COR-L47 (cell line): Measurements from ENCODE around the gene MAN1B1.
A peak's percentile ranks its signal among the peaks of the same experiment; 100 is the strongest.
"Not testable (repeated sequence)": the region's sequence is repeated elsewhere in the genome, so short reads cannot be mapped to it uniquely, and the experiment has no call there.

ENCODE experiments used
- DNase-seq: peaks from one replicate; lab custom pipeline; 2025; lab: John Stamatoyannopoulos, UW

MAN1B1 gene

DNA sequence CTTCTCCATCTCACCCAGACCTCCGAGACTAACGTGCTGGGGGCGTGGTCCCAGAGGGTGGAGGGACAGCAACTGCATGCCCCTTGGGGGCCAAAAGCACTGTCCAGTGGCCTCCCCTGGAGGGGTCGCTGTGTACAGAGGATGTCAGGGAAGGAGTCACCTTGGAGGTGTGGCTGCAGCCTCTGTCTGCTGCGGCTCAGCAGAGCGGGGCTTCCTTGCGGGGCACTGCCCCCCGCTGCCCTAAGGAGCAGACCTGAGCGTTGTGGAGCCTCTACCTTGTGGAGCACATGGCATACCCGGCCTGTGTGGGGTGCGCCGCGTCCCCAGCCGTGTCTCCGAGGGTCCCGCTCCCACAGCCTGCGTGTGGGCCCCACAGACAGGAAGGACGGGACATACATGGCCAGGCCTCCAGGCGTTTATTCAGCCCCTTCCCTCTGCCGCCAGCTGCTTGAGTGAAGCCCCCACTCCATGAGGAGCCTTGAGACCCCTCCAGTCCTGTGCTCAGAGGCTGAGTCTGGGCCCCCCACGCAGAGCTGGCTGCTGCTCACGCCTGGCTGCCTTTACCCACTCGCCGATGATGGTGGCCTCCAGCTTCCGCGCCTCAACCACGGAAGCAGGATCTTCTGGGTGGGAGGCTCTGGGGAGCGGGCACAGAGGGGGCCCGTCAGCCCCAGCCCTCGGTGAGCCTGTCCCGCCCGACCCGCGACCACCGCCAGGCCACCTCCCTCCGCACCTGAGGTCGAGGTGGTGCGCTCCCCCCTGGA lies 23.5 kb downstream of the MAN1B1 start:
- DNase-seq, result no peak

DNA sequence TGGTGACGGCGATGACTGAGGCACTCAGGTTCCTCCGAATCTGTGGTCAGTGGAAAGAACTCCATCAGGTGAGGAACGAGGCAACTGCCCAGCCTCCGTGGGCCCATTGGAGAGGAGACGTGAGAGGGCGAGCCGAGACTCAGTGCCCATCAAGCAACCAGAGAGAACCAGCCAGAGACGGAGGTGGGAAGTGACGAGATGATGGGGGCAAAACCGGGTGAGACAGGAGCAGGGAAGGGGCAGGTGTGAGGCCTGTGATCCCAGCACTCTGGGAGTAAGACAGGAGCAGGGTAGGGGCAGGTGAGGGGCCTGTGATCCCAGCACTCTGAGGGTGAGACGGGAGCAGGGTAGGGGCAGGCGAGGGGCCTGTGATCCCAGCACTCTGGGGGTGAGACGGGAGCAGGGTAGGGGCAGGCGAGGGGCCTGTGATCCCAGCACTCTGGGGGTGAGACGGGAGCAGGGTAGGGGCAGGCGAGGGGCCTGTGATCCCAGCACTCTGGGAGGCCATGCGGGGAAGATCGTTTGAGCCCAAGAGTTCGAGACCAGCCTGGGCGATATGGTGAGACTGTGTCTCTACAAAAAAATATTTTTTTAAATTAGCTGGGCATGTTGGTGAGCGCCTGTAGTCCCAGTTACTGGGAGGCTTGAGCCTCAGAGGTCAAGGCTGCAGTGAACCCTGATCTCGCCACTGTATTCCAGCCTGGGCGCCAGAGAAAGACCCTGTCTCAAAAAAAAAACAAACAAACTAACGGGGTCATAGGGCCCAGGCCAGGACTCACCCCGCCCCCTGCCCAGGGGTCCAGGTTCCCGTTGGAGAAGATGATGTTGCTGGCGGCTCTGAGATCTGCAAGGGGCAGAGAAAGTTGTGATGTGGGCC lies 24.4 kb downstream of the MAN1B1 start:
- DNase-seq, result no peak

DNA sequence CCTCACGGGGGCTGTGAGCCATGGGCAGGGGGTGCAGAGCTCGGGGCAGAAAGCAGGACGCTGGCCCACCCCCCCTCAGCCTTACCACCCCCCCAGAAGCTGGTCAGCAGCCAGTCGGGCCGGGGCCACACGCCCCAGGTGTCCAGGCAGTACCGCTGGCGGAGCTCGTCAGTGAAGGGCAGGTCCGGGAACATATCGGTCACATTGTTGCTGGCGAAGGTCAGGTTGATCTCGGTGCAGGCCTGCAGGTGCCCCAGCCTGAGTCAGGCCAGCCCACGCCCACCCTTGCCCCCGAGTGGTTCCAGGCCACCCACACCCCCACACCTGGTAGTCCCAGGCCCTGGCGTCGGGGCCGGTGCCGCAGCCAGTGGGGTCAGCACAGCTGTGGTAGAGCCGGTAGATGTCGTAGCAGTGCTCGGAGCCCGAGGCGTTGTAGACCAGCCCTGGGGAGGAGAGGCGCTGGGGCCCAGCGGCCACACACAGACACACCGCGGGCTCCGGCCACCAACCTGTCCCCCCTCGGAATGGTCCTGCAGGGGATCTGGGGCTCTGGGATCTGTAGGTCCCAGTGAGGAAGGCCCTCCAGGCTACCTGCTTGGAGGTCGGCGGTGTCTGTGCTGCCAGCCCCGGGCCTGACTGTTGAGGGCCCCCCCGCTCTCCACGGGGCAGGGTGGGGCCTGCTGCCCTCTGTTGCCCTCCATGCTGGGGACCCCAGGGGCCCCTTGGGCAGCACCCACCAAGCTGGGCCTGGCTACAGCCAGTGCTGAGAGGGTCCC lies 25.2 kb downstream of the MAN1B1 start:
- DNase-seq, result no peak

DNA sequence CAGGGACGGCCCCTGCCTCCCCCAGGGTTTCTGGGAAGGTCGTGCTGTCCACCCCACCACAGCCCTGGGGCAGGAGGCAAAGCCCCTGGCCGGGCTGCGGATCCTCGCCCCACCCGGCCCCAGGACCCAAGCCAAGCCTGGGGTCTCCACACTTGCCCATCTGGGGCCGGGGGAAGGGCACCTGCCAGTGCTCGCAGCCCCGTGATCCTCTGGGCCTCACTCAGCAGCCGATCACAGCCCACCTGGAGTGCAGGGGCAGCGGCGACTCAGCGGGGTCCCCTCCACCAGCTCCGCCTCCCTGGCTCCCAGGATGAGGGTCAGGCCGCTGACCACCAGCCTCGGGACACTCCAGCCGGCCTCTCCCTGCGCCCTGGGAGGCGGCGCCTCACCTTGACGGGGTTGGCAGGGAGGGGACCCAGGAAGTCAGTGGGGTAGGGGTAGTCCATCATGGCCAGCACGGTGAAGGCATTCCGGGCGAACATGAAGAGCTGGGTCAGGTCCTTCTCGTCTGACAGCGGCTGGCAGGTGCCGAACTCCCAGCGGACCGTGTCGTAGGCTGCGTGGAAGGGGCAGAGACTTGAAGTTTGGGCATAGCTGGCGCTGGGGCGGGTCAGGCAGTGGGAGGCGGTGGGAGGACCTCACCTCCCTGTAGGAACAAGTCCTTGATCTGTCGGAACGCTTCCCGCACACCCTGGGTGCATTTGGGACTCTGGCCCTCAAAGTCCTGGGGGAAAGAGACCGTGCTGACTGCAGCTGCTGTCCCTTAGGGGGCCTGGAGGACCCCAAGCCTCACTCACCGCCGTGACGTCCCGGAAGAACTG lies 26.0 kb downstream of the MAN1B1 start:
- no peak for DNase-seq

DNA sequence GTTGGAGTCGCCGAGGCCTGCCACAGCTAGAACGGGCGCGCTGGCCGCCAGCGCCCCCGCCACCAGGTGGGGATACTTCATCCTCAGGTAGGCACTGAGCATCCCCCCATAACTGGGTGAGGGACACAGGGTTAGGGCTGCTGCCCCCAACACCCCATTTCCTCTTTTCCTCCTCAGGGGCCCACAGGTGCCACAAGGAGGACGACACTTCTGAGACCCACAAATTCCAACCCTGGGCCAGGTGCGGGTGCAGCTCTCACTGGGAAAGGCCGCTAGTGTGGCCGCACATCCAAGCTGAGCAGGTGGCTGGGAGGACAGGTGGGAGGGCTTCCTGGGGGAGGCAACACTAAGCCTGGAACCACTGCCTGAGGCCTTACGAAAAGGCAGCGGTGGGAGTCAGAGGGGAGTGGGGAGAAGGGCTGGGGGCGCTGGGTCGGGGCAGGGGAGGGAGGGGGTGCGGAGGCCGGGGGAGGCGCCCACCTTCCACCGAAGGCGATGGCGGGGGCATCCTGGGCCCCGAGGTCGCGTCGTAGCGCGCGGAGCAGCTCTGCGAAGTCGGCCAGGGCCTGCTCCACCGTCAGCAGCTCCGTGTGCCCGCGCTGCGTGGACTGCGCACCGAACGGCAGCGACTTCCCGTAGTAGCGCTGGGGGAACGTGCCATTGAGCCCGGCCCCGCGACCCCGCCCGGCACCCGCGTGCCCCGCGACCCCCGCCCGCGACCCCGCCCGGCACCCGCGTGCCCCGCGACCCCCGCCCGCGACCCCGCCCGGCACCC lies 26.8 kb downstream of the MAN1B1 start:
- no peak for DNase-seq

DNA sequence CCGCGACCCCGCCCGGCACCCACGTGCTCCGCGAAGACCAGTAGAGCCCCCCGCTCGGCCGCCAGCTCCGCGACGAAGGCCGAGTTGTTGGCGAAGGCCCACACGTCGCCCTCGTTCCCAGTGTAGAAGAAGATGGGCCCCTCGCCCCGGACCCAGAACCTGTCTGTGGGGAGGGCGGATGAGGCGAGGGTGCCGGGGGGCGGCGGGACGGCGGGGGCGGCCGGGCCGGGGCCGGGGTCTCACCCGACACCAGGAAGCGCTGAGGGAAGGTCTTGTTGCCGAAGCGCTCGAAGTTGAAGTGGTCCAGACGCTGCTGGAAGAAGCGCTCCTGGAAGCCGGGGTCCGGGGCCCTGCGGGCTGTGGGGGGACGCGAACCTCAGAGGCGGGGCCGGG lies 27.4 kb downstream of the MAN1B1 start:
- no peak for DNase-seq

DNA sequence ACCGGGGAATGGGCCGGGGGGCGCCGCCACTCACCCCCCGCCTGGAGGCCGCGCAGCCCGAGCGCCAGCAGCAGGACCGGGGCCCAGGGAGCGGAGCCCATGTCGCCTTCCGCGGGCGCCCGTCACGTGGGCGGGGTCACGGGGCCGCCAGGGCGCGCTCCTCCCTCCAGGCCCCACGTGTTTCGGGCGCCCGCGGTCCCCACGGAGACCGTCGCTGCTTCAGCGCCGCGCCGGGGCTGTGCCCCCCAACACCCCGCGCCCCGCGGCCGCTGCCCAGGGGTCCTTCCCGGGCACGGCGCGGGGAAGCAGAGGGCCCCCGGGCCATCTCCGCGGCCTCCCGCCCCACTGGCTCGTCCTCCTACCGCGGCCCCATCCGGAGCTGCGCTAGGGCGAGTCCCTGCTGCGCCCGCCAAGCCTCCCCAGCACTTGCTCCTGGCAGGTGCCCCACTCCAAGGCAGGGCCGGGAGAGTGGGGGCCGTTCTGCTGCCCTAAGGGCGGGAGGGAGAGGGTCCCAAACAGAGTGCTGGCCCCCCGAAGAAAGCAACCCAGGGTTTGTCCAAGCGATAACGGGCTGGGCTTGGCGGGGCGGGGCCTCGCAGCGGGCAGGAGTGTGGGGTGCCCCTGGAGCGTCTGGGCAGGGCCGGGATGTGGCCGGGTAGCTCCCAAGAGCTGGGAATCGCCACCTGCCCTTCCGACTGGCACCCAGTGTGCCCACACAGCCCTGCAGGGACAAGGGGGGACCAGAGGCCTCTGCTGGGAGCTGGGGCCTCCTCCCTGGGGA lies 28.0 kb downstream of the MAN1B1 start, which contains the start of gene DPP7:
DPP7 (minus strand) TSS at position 121 of the 781 bp plus-strand sequence; CDS start at position 101, 20 bp downstream.
- DNase-seq, result peak; percentile 43

DNA sequence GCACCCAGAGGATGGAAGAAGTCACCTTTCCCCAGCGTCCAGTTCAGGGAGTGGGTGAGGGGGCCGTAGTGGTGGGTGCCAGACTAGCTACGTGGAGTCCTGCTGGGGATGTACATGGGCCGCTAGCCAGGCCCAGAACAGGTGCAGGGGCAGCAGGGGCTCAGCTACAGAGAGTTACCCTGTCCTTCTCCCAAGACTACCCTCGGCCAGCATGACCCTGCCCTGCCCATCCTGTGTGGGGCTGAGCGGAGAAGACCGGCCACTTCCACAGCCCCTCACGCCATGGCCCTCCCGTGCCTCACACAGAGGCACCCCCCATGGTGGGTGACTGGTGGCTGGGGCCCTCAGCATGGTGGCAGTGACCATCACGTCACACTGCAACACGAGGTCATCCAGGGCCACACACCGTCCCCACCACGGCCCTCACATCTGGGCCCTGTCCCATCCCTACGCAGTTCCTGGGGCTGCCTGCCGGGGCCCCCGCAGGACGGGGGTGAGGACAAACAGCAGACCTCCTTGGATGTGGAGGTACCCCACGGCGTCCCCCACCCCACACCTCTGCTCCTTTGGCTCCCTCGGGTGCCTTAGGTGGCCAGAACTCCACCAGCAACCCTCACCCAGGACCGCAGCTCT lies 28.7 kb downstream of the MAN1B1 start:
- no peak for DNase-seq

DNA sequence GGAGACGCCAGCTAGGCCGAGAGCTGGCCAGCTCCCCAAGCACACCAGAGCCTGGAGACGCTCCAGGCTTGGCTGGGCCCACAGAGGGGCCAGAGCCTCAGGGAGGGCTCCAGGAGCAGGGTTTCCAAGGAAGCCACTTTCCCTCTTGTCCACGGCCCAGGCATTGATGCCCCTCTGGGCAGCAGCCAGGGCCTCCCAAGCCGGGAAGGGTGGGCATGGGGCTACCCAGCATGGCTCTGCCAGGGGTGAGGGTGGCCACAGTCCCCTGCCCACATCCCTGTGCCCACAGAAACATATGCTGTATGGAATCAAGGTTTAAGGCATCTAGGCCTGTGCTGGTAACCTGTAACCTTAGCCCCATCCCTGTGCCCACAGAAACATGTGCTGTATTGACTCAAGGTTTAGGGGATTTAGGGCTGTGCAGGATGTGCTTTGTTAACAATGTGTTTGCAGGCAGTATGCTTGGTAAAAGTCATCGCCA lies 29.3 kb downstream of the MAN1B1 start:
- DNase-seq, result no peak

DNA sequence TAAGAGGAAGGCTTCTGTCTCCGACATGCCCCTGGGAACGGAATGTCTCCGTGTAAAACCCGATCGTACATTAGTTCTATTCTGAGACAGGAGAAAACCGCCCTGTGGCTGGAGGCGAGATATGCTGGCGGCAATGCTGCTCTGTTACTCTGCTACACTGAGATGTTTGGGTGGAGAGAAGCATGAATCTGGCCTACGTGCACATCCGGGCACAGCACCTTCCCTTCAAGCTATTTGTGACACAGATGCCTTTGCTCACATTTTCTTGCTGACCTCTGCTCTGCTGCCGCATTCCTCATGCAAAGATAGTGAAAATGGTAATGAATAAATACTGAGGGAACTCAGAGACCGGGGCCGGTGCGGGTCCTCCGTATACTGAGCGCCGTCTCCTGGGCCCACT lies 29.9 kb downstream of the MAN1B1 start:
- no peak for DNase-seq

DNA sequence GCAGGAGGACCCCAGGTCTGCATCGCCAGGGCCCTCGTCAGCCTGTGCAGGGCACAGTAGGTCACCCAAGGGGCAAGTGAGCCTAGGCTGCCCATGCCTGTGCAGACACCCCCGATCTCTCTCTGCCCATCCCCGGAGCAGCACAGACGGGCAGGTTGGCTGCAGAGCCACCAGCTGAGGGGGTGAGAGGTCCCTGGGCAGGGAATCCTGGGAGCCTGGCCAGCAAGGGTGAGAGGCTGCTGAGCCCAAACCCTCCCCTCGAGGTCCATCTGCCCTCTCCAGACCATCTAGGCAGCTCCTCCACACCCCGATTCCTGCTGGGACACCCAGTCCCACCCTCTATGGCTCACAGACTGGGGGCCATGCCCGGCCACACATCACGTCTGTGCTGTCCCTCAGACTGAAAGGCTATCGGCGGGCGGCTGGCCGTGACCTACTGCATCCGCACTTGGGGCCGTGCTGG lies 30.5 kb downstream of the MAN1B1 start:
- DNase-seq, result no peak

DNA sequence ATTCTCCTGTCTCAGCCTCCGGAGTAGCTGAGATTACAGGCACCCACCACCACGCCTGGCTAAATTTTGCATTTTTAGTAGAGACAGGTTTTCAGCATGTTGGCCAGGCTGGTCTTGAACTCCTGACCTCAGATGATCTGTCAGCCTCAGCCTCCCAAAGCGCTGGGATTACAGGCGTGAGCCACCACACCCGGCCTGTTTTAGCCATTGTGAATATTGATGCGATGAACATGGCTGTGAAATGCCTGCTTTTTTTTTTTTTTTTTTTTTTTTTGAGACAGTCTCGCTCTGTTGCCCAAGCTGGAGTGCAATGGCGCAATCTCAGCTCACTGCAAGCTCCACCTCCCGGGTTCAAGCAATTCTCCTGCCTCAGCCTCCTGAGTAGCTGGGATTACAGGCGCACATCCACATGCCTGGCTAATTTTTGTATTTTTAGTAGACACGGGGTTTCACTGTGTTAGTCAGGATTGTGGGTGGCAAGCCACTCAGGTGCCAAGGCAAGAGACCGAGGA lies 31.4 kb downstream of the MAN1B1 start:
- not testable (repeated sequence) for DNase-seq

DNA sequence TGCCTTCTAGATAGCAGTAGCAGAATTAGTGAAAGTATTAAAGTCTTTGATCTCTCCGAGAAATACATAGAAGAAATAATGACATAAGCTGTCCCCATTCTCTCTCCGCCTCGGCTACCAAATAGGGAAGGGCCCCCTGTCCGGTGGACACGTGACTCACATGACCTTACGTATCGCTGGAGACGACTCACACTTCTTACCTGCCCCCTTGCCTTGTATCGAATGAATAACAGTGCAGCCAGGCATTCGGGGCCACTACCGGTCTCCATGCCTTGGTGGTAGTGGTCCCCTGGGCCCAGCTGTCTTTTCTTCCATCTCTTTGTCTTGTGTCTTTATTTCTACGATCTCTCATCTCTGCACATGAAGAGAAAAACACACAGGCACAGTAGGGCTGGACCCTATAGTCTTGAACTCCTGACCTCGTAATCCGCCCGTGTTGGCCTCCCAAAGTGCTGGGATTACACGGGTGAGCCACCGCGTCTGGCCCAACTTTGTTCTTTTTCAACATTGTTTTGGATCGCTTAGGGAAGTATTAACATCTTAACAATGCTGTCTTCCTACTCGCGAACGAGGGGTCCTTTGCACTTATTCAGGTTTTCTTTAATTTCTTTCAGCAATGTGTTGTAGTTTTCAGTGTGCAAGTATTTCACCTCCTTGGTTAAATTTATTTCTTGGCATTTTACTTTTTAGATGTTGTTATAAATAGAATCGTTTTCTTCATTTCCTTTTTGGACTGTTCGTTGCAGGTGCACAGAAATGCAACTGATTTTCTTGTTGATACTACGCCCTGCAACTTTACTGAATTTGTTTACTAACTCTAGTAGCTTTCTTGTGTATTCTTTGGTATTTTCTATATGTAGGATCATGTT lies 35.4 kb downstream of the MAN1B1 start:
- DNase-seq, result not testable (repeated sequence)

DNA sequence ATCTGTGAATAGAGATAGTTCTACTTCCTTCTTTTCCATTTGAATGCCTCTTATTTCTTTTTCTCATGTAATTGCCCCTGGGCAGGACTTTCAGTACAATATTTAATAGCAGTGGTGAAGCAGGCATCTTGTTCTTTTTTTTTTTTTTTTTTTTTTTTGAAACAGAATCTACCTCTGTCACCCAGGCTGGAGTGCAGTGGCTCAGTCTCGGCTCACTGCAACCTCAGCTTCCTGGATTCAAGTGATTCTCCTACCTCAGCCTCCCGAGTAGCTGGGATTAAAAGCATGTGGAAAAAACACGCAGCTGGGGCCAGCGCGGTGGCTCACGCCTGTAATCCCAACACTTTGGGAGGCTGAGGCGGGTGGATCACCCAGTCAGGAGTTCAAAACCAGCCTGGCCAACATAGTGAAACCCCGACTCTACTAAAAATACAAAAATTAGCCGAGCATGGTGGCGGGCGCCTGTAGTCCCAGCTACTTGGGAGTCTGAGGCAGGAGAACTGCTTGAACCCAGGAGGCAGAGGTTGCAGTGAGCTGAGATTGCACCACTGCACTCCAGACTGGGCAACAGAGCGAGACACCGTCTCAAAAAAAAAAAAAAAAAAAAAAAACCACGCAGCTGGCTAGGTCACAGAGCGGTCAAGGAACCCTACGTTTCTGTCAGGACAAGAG lies 36.1 kb downstream of the MAN1B1 start:
- not testable (repeated sequence) for DNase-seq

DNA sequence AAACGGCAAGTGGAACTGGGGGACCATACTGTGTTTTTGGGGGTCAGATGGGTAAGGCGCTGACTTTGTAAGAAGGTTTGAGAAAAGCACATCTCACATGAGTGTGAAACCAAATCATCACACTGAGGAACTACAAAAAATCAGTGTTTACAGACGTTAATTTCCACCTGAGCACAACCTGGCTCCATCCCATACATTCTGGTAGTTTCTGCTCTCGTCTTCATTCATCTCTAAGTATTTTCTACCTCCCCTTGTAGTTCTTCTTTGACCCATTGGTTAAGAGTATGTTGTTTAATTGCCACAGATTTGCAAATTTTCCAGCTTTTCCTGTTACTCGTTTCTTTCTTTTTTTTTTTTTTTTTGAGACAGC lies 36.7 kb downstream of the MAN1B1 start:
- DNase-seq, result no peak

DNA sequence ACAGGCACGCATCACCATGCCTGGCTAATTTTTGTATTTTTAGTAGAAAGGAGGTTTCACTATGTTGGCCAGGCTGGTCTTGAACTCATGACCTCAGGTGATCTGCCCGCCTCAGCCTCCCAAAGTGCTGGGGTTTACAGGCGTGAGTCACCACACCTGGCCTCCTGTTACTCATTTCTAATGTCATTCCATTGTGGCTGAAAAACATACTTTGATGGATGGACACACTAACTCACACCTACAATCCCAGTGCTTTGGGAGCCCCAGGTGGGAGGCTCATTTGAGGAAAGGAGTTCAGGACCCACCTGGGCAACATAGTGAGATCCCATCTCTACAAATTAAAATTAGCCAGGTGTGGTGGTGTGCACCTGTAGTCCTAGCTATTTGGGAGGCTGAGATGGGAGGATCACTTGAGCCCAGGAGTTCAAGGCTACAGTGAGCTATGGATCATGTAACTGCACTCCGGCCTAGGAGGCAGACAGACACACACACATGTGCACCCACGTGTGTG lies 37.2 kb downstream of the MAN1B1 start:
- not testable (repeated sequence) for DNase-seq

DNA sequence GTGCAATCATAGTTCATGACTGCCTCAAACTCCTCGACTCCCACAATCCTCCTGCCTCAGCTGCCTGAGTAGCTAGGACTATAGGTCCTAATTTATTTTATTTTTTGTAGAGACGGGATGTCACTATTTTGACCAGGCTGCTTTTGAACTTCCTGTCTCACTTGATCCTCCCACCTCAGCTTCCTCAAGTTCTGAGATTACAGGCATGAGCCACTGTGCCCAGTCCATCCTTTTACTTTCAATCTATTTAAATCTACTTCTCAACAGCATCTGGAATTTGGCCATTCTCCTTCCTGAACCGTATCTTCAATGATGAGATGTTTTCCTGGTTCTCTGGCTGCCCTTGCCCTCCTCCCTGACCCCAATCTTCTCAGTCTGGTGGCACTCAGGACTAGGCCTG lies 40.0 kb downstream of the MAN1B1 start:
- no peak for DNase-seq
